Spleen (tissue), 7 donors: Measurements from ENCODE around the gene ARID3A.

Experiments
- CTCF ChIP-seq, 11 experiments: fragments of 200-600 bp in 7 of 11; fragments of 450-650 bp in 4 of 11; sonication (generic) in 4 of 11; IDR thresholded peaks in 8 of 11; conservative IDR thresholded peaks in 3 of 11; 1 replicate in 7 of 11; 2 replicates in 4 of 11; pipeline versions ENCODE4 v1.4.0 to v1.8.0; 2016 to 2021; ENCODE audit warnings: antibody characterized with exemption in 11 of 11, inconsistent platforms in 4 of 11, mild to moderate bottlenecking in 1 of 11
- POLR2A ChIP-seq, 3 donors: fragments of 450-650 bp; IDR thresholded peaks; one replicate each; pipeline ENCODE4 v1.5.1; 2017; ENCODE audit warnings: antibody characterized with exemption in 3 of 3, mild to moderate bottlenecking in 1 of 3
- POLR2AphosphoS5 ChIP-seq, 3 donors: sonication (generic); formaldehyde crosslinking; IDR thresholded peaks; one replicate each; pipeline ENCODE4 v1.5.1; 2017; ENCODE audit warnings: antibody characterized with exemption in 3 of 3
- donor health status: DM: no; HTN: no; CAD: no; lungs with moderate emphysema.
- donor health status: DM: no; HTN: no; CAD: no.
- donor health status: DM: no; HTN: no; CAD: no.

DNA sequence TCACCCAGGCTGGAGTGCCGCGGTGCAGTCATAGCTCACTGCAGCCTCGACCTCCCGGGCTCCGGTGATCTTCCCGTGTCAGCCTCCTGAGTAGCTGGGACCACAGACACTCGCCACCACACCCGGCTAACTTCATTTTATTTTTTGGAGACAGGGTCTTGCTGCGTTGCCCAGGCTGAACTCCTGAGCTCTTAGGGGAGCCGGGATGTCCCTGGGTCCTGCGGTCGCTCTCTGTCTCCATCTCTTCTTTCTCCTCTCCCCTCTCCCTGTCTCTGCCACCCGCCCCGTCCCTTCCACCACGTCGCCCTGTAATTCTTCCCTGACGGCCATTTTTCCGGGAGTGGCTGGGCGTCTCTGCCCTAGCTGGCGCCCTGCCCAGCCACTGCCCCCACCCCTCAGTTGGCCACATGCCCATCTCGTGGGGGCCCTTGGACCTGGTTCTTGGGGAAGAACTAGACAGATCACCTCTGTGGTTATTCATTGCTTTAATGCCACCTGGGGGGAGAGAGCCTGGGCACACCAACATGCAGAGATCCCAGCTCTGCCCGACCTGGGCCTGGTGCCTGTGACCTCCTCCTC lies 18.9 kb downstream of the ARID3A start:
- TF ChIP-seq CTCF (IDR thresholded peaks at IDR 0.05 in 8 of 11, conservative IDR thresholded peaks at IDR 0.05 in 3 of 11) (no peak), POLR2A (IDR thresholded peaks at IDR 0.05) (no peak), POLR2AphosphoS5 (IDR thresholded peaks at IDR 0.05) (no peak)
